ENCODE results near the gene PPP1R26. TPM values are rescaled to one million over a fixed set of nuclear protein-coding genes. Genes with fewer than 3 reads are reported as not detected.
"Not testable (repeated sequence)": the region's sequence is repeated elsewhere in the genome, so short reads cannot be mapped to it uniquely, and the experiment has no call there.

PPP1R26 gene
- total RNA-seq = 10 to 100 TPM; 21.5 to 26.5 (median 25.0) TPM

GRCh38 chr9:135479469-135480052 lies at the start of gene PPP1R26:
PPP1R26 (plus strand) TSS chr9:135479782; CDS start chr9:135484511, 4,729 bp downstream.
- Histone ChIP-seq H3K27ac (peak within 1 kb of the TSS; percentile 87 to 92 (median 89)), H3K4me1 (peaks cover 3 to 22% (median 12%) of the 10 kb centered on the region in 4 donors), H3K36me3 (peaks cover 0 to 8% (median 2%) of the 10 kb centered on the region in 4 donors), H3K9me3 (no peaks in the 10 kb centered on the region), H3K4me3 (peak within 1 kb of the TSS; percentile 62 to 86 (median 81)), H3K27me3 (no peaks in the 10 kb centered on the region)
- in situ Hi-C loops (cut with MboI; ENCODE audit: low pct_ligation_motif_present in 1 of 4, low pct_unique_long_range_greater_than_20kb in 1 of 4, low sequenced_read_pairs in 3 of 4) (no loop called here), intact Hi-C loops (cut with DNase I; ENCODE audit: low total_unique reads) (loop anchor here (5.0 kb wide), 1 partner anchor 377 kb away; no protein-coding TSS in a partner anchor)
- TF ChIP-seq EP300 (IDR thresholded peaks at IDR 0.05; ENCODE audit: low read depth) = no peak
- no peak for TF ChIP-seq CTCF (IDR thresholded peaks at IDR 0.05)
- TF ChIP-seq POLR2A (IDR thresholded peaks at IDR 0.05) = no peak
- TF ChIP-seq POLR2AphosphoS5 (IDR thresholded peaks at IDR 0.05) = no peak
- WGBS, 2 donors (ENCODE audit: low coverage in 1 of 2) = 1% methylated on average over 15 of the region's 103 CpGs; no CpG with 5 or more reads in 1 of the 2 donors
- peak; percentile 42 for DNase-seq

GRCh38 chr9:135437259-135437658 lies 42.3 kb upstream of the PPP1R26 start:
- Histone ChIP-seq H3K27me3 (no peaks in the 10 kb centered on the region), H3K9me3 (no peaks in the 10 kb centered on the region), H3K4me3 (no peak overlapping the region), H3K36me3 (no peaks in the 10 kb centered on the region), H3K4me1 (no peaks in the 10 kb centered on the region), H3K27ac (no peak overlapping the region)
- no peak for DNase-seq
- in situ Hi-C loops (cut with MboI; ENCODE audit: low pct_ligation_motif_present in 1 of 4, low pct_unique_long_range_greater_than_20kb in 1 of 4, low sequenced_read_pairs in 3 of 4) = no loop called here
- intact Hi-C loops (cut with DNase I; ENCODE audit: low total_unique reads) = no loop called here
- 92 to 100% methylated on average over 3 to 4 of the region's 4 CpGs for WGBS, 2 donors (ENCODE audit: low coverage in 1 of 2)
- TF ChIP-seq EP300 (IDR thresholded peaks at IDR 0.05; ENCODE audit: low read depth) = no peak
- TF ChIP-seq CTCF (IDR thresholded peaks at IDR 0.05) = no peak
- no peak for TF ChIP-seq POLR2AphosphoS5 (IDR thresholded peaks at IDR 0.05)
- TF ChIP-seq POLR2A (IDR thresholded peaks at IDR 0.05) = no peak

GRCh38 chr9:135437696-135438095 lies 41.9 kb upstream of the PPP1R26 start:
- H3K27ac ChIP-seq; DNase-seq; H3K27me3 ChIP-seq; intact Hi-C loops (cut with DNase I; ENCODE audit: low total_unique reads); H3K36me3 ChIP-seq; H3K4me3 ChIP-seq; H3K9me3 ChIP-seq; H3K4me1 ChIP-seq; in situ Hi-C loops (cut with MboI; ENCODE audit: low pct_ligation_motif_present in 1 of 4, low pct_unique_long_range_greater_than_20kb in 1 of 4, low sequenced_read_pairs in 3 of 4): not testable (repeated sequence)
- WGBS, 2 donors (ENCODE audit: low coverage in 1 of 2) = 98 to 100% methylated on average over 4 to 11 of the region's 11 CpGs

GRCh38 chr9:135438581-135439232 lies 40.9 kb upstream of the PPP1R26 start:
- DNase-seq; H3K9me3 ChIP-seq; H3K4me3 ChIP-seq; H3K36me3 ChIP-seq; H3K27me3 ChIP-seq; H3K4me1 ChIP-seq; H3K27ac ChIP-seq; intact Hi-C loops (cut with DNase I; ENCODE audit: low total_unique reads); in situ Hi-C loops (cut with MboI; ENCODE audit: low pct_ligation_motif_present in 1 of 4, low pct_unique_long_range_greater_than_20kb in 1 of 4, low sequenced_read_pairs in 3 of 4): not testable (repeated sequence)
- 53% methylated on average over 14 of the region's 14 CpGs; no CpG with 5 or more reads in 1 of the 2 donors for WGBS, 2 donors (ENCODE audit: low coverage in 1 of 2)

- H3K27ac ChIP-seq; H3K36me3 ChIP-seq; H3K4me3 ChIP-seq; in situ Hi-C loops (cut with MboI; ENCODE audit: low pct_ligation_motif_present in 1 of 4, low pct_unique_long_range_greater_than_20kb in 1 of 4, low sequenced_read_pairs in 3 of 4); intact Hi-C loops (cut with DNase I; ENCODE audit: low total_unique reads); H3K4me1 ChIP-seq; DNase-seq; H3K27me3 ChIP-seq; H3K9me3 ChIP-seq: not testable (repeated sequence)
- WGBS, 2 donors (ENCODE audit: low coverage in 1 of 2) = 83 to 87% methylated on average over 7 of the region's 7 CpGs
Measured at GRCh38 chr9:135439514-135439913, 40.1 kb upstream of the PPP1R26 start.
